H1 (cell line): ENCODE data around the gene SETD1B. TPM values are rescaled to one million over a fixed set of nuclear protein-coding genes. Genes with fewer than 3 reads are reported as not detected.

Source experiments
- CTCF ChIA-PET: fragments of 300-600 bp; sonication (Branson Sonifier 250); formaldehyde crosslinking; loops from one replicate; lab custom pipeline; 2021; ENCODE audit not compliant: partially characterized antibody; lab: Charles Lee
- POLR2A ChIA-PET: fragments of 300-600 bp; sonication (Branson Sonifier 250); formaldehyde crosslinking; loops from one replicate; lab custom pipeline; 2021; ENCODE audit warnings: inconsistent platforms; ENCODE audit not compliant: partially characterized antibody; lab: Charles Lee
- DNase-seq, 2 experiments: peaks; one replicate each; pipeline versions ENCODE4 v3.0.0 to v3.0.0-alpha.2; 2010 to 2022; ENCODE audit warnings: low spot score in 2 of 2, low read depth in 1 of 2, mixed read lengths in 1 of 2
- FAIRE-seq: peaks from 2 replicates; lab custom pipeline; 2011; peaks lifted over from hg19 to GRCh38; lab: Jason Lieb, UNC
- H2AFZ ChIP-seq: 2 replicates; pipeline ENCODE4 v1.8.1; 2012; ENCODE audit warnings: low read length, inconsistent platforms
- H2AK5ac ChIP-seq: 2 replicates; pipeline ENCODE4 v1.6.1; 2013; ENCODE audit warnings: low read depth, low read length
- H2BK120ac ChIP-seq: replicated peaks from 2 replicates; pipeline ENCODE3; 2013; ENCODE audit warnings: low read depth, low read length, inconsistent platforms
- H2BK12ac ChIP-seq: 2 replicates; pipeline ENCODE4 v1.6.1; 2013; ENCODE audit warnings: low read depth, low read length
- H2BK15ac ChIP-seq: 2 replicates; pipeline ENCODE4 v1.6.1; 2013; ENCODE audit warnings: low read length
- H2BK20ac ChIP-seq: 2 replicates; pipeline ENCODE4 v1.6.1; 2013; ENCODE audit warnings: low read length
- H2BK5ac ChIP-seq: 2 replicates; pipeline ENCODE4 v1.6.1; 2013; ENCODE audit warnings: low read depth, low read length
- H3K14ac ChIP-seq: 2 replicates; pipeline ENCODE4 v1.6.1; 2013; ENCODE audit warnings: inconsistent platforms; ENCODE audit not compliant: insufficient read length
- H3K18ac ChIP-seq: 2 replicates; pipeline ENCODE4 v1.6.1; 2013; ENCODE audit warnings: low read length; ENCODE audit errors: extremely low read depth
- H3K23ac ChIP-seq: 2 replicates; pipeline ENCODE4 v1.6.1; 2013; ENCODE audit warnings: inconsistent platforms; ENCODE audit not compliant: insufficient read length
- H3K23me2 ChIP-seq: 2 replicates; pipeline ENCODE4 v1.6.1; 2013; ENCODE audit warnings: low read depth, low read length
- H3K27ac ChIP-seq: 2 replicates; pipeline ENCODE4 v1.6.1; 2011; ENCODE audit warnings: low read depth, low read length, inconsistent platforms
- H3K27me3 ChIP-seq, 4 experiments: replicated peaks in 1 of 4; 1 replicate in 1 of 4; 2 replicates in 3 of 4; pipeline versions ENCODE4 v1.6.1 to v1.8.1; 2011 to 2013; ENCODE audit warnings: low read length in 3 of 4, mild to moderate bottlenecking in 3 of 4, inconsistent platforms in 2 of 4, mixed read lengths in 2 of 4, moderate library complexity in 1 of 4; ENCODE audit not compliant: control insufficient read depth in 3 of 4, insufficient read depth in 3 of 4; ENCODE audit errors: extremely low read depth in 1 of 4
- H3K36me3 ChIP-seq, 4 experiments: 2 replicates each; pipeline versions ENCODE4 v1.6.1 to v1.8.1; 2011 to 2013; ENCODE audit warnings: mild to moderate bottlenecking in 4 of 4, low read length in 3 of 4, moderate library complexity in 2 of 4, control low read depth in 1 of 4, inconsistent platforms in 1 of 4; ENCODE audit not compliant: insufficient read depth in 4 of 4, control insufficient read depth in 2 of 4
- H3K4ac ChIP-seq: replicated peaks from 2 replicates; pipeline ENCODE3; 2013; ENCODE audit warnings: low read length, low read depth, mixed read lengths, inconsistent platforms; ENCODE audit not compliant: insufficient read length
- H3K4me1 ChIP-seq, 4 experiments: replicated peaks in 1 of 4; 1 replicate in 1 of 4; 2 replicates in 3 of 4; pipeline versions ENCODE4 v1.6.1 to v1.8.1; 2011 to 2013; ENCODE audit warnings: low read length in 3 of 4, inconsistent platforms in 2 of 4, mixed read lengths in 1 of 4; ENCODE audit not compliant: insufficient read depth in 4 of 4, control insufficient read depth in 3 of 4
- H3K4me2 ChIP-seq, 2 experiments: 2 replicates each; pipeline versions ENCODE4 v1.6.1 to v1.8.1; 2011 to 2013; ENCODE audit warnings: low read depth in 2 of 2, low read length in 2 of 2, control low read depth in 1 of 2, inconsistent platforms in 1 of 2, mild to moderate bottlenecking in 1 of 2; ENCODE audit not compliant: insufficient read depth in 1 of 2
- H3K4me3 ChIP-seq, 4 experiments: fragments of 200-600, 300-600 bp in 1 of 4; sonication (generic), shearing (Covaris generic), sonication (Bioruptor Twin) in 1 of 4; 2 replicates each; pipeline versions ENCODE4 v1.5.1 to v1.8.1; 2011 to 2016; ENCODE audit warnings: low read length in 4 of 4, low read depth in 3 of 4, control low read depth in 2 of 4, inconsistent platforms in 2 of 4, mild to moderate bottlenecking in 2 of 4, mixed read lengths in 1 of 4, moderate library complexity in 1 of 4; ENCODE audit not compliant: insufficient read depth in 2 of 4; ENCODE audit errors: extremely low read depth in 1 of 4
- H3K56ac ChIP-seq: replicated peaks from 2 replicates; pipeline ENCODE3; 2013; ENCODE audit warnings: low read depth, mild to moderate bottlenecking, mixed read lengths, low read length, inconsistent platforms; ENCODE audit not compliant: insufficient read length
- H3K79me1 ChIP-seq: 2 replicates; pipeline ENCODE4 v1.6.1; 2013; ENCODE audit warnings: low read depth, low read length, control low read depth
- H3K79me2 ChIP-seq, 2 experiments: 2 replicates each; pipeline versions ENCODE4 v1.6.1 to v1.8.1; 2012 to 2013; ENCODE audit warnings: low read length in 2 of 2, mild to moderate bottlenecking in 2 of 2, inconsistent platforms in 1 of 2; ENCODE audit not compliant: insufficient read depth in 2 of 2, control insufficient read depth in 1 of 2
- H3K9ac ChIP-seq, 4 experiments: replicated peaks in 1 of 4; 1 replicate in 1 of 4; 2 replicates in 3 of 4; pipeline versions ENCODE4 v1.6.1 to v1.8.1; 2011 to 2013; ENCODE audit warnings: low read depth in 3 of 4, low read length in 3 of 4, control low read depth in 2 of 4, mild to moderate bottlenecking in 2 of 4, moderate library complexity in 2 of 4, inconsistent platforms in 1 of 4; ENCODE audit errors: extremely low read depth in 1 of 4
- H3K9me3 ChIP-seq, 2 experiments: 2 replicates each; pipeline versions ENCODE4 v1.6.1 to v1.8.1; 2012 to 2013; ENCODE audit warnings: mild to moderate bottlenecking in 2 of 2, moderate library complexity in 2 of 2, control low read depth in 1 of 2, inconsistent platforms in 1 of 2, low read depth in 1 of 2, low read length in 1 of 2, mixed read lengths in 1 of 2; ENCODE audit not compliant: insufficient read depth in 2 of 2
- H4K20me1 ChIP-seq, 2 experiments: replicated peaks in 1 of 2; 2 replicates each; pipeline versions ENCODE3 to v1.8.1; 2011 to 2013; ENCODE audit warnings: inconsistent platforms in 2 of 2, low read length in 2 of 2, mild to moderate bottlenecking in 1 of 2; ENCODE audit not compliant: insufficient read depth in 2 of 2, control insufficient read depth in 1 of 2
- H4K5ac ChIP-seq: 2 replicates; pipeline ENCODE4 v1.6.1; 2013; ENCODE audit warnings: low read length, low read depth, mixed read lengths, inconsistent platforms; ENCODE audit not compliant: insufficient read length
- H4K8ac ChIP-seq: 2 replicates; pipeline ENCODE4 v1.8.0; 2013; ENCODE audit warnings: mild to moderate bottlenecking, moderate library complexity, low read length, inconsistent platforms; ENCODE audit not compliant: insufficient read depth; ENCODE audit errors: extremely low read depth
- H4K91ac ChIP-seq: replicated peaks from 2 replicates; pipeline ENCODE3; 2013; ENCODE audit warnings: low read length, mixed read lengths, inconsistent platforms; ENCODE audit not compliant: insufficient read length
- BCL11A ChIP-seq, 2 experiments: IDR thresholded peaks; one replicate each; pipeline ENCODE4 v1.6.1; 2011; ENCODE audit warnings: low read depth in 2 of 2, low read length in 2 of 2, mild to moderate bottlenecking in 2 of 2
- CBX5 ChIP-seq: fragments of 300-800, 300-1000 bp; sonication (generic); IDR thresholded peaks from 2 replicates; pipeline ENCODE4 v1.7.1; 2016; ENCODE audit warnings: antibody characterized with exemption, low read length, low read depth
- HDAC2 ChIP-seq, 2 experiments: fragments of 300-600 bp in 1 of 2; sonication (generic) in 1 of 2; IDR thresholded peaks; 2 replicates each; pipeline ENCODE4 v1.6.1; 2011 to 2012; ENCODE audit warnings: low read depth in 2 of 2, low read length in 2 of 2, mild to moderate bottlenecking in 2 of 2, moderate library complexity in 2 of 2, borderline replicate concordance in 1 of 2, inconsistent platforms in 1 of 2
- KDM1A ChIP-seq: fragments of 200-600, 300-600 bp; sonication (generic); IDR thresholded peaks from 2 replicates; pipeline ENCODE4 v1.7.1; 2016; ENCODE audit warnings: mild to moderate bottlenecking, low read length, borderline replicate concordance
- KDM5A ChIP-seq: fragments of 200-600 bp; IDR thresholded peaks from 2 replicates; pipeline ENCODE4 v1.7.1; 2012; ENCODE audit warnings: mild to moderate bottlenecking, low read length, inconsistent platforms, mixed read lengths
- PHF8 ChIP-seq: fragments of 200-600 bp; sonication (generic); conservative IDR thresholded peaks from 2 replicates; pipeline ENCODE4 v1.7.1; 2012; ENCODE audit warnings: low read depth, mild to moderate bottlenecking, inconsistent platforms, low read length, moderate library complexity
- RAD21 ChIP-seq, 2 experiments: IDR thresholded peaks in 1 of 2; conservative IDR thresholded peaks in 1 of 2; 2 replicates each; pipeline ENCODE4 v1.6.1; 2011; ENCODE audit warnings: low read depth in 2 of 2, low read length in 2 of 2, improper control_type of control experiment in 1 of 2, inconsistent platforms in 1 of 2, mild to moderate bottlenecking in 1 of 2, moderate library complexity in 1 of 2
- RNF2 ChIP-seq: fragments of 200-900, 300-1000 bp; sonication (generic); IDR thresholded peaks from 2 replicates; pipeline ENCODE4 v1.7.1; 2016; ENCODE audit warnings: borderline replicate concordance, low read depth, mild to moderate bottlenecking, antibody characterized with exemption, low read length; ENCODE audit not compliant: poor library complexity, severe bottlenecking; ENCODE audit errors: missing control alignments
- SAP30 ChIP-seq: fragments of 300-600 bp; sonication (generic); IDR thresholded peaks from 2 replicates; pipeline ENCODE4 v1.7.1; 2012; ENCODE audit warnings: low read length, moderate library complexity, mild to moderate bottlenecking, inconsistent platforms; ENCODE audit not compliant: insufficient read depth, insufficient replicate concordance
- SRF ChIP-seq: IDR thresholded peaks from 2 replicates; pipeline ENCODE4 v1.6.1; 2011; ENCODE audit warnings: mild to moderate bottlenecking, low read depth, low read length, moderate library complexity
- TCF12 ChIP-seq: IDR thresholded peaks from 2 replicates; pipeline ENCODE4 v1.6.1; 2011; ENCODE audit warnings: low read depth, mild to moderate bottlenecking, low read length
- WGBS, 2 experiments: shearing (Covaris generic) in 1 of 2; methylation state at CpG; one replicate each; pipeline versions ENCODE4 v1.1.6 to v1.1.7; 2013 to 2015; ENCODE audit warnings: low lambda C conversion rate in 2 of 2, mixed read lengths in 2 of 2, inconsistent platforms in 1 of 2, low coverage in 1 of 2, missing lambda C conversion rate in 1 of 2; ENCODE audit not compliant: insufficient replicate concordance in 2 of 2, insufficient coverage in 1 of 2, insufficient read length in 1 of 2; ENCODE audit errors: extremely low coverage in 1 of 2, missing lambda C conversion rate in 1 of 2; 5-methylcytosine and 5-hydroxymethylcytosine counted together
- polyA plus RNA-seq, 7 experiments: library from polyadenylated mRNA; depleted of rRNA in 3 of 7; stranded (reverse) in 5 of 7; unstranded in 2 of 7; fragments of >200 nt in 5 of 7; fragments of 200-250 nt in 2 of 7; gene quantifications; 1 replicate in 5 of 7; 2 replicates in 1 of 7; 4 replicates in 1 of 7; pipeline versions ENCODE4 v1.2.1 to v1.2.3, GENCODE V29; 2011 to 2013; ENCODE audit warnings: missing spikeins in 2 of 7, mixed read lengths in 2 of 7
- total RNA-seq: library from RNA; stranded (reverse); fragmentation: NEBNext Ultra II Directional; extraction: Animal tissue kit (Norgen Biotek cat#: 25700); gene quantifications from 2 replicates; pipeline ENCODE4 v1.2.1, GENCODE V29; 2021
- TF ChIP-seq, protein P1 (sequence below): IDR thresholded peaks from 2 replicates; pipeline ENCODE4 v1.6.1; 2011; ENCODE audit warnings: low read length, improper control_type of control experiment

Gene SETD1B
- total and polyA plus RNA-seq, 2 of the 8 experiments (the other 6 are each of a cell fraction or from before 2014, with no cell fraction given), result 1.3 to 17.7 TPM

- H2BK5ac ChIP-seq, result no peak overlapping the region
- no peak overlapping the region for H3K23ac ChIP-seq
- H3K4me1 ChIP-seq, result no peaks in the 10 kb centered on the region
- no peak overlapping the region for H3K56ac ChIP-seq
- no peaks in the 10 kb centered on the region for H3K27me3 ChIP-seq
- DNase-seq (no peak), FAIRE-seq (no peak)
- peaks cover 3 to 39% (median 14%) of the 10 kb centered on the region in 4 experiments; a peak in 7 of 8 replicates for H3K36me3 ChIP-seq
- no peak overlapping the region for H3K27ac ChIP-seq
- no peaks in the 10 kb centered on the region for H3K23me2 ChIP-seq
- H4K20me1 ChIP-seq, result peaks cover 0 to 5% of the 10 kb centered on the region in 2 experiments
- H2BK20ac ChIP-seq, result no peak overlapping the region
- no peaks in the 10 kb centered on the region for H3K9me3 ChIP-seq
- WGBS, 2 experiments, result 87% methylated on average over 9 of the region's 23 CpGs; no CpG with 5 or more reads in 1 of the 2 experiments
- H2BK12ac ChIP-seq, result no peak overlapping the region
- POLR2A ChIA-PET, result interaction anchor here (0.6 kb wide), 1 partner anchor 34 kb away, joined by 3 read pairs; no protein-coding TSS in a partner anchor
- no peak overlapping the region for H3K4me3 ChIP-seq
- H3K79me2 ChIP-seq, result no peaks in the 10 kb centered on the region
- H3K9ac ChIP-seq, result no peak overlapping the region
- H3K14ac ChIP-seq, result no peak overlapping the region
- H2BK120ac ChIP-seq, result no peak overlapping the region
- H3K4ac ChIP-seq, result no peak overlapping the region
- no peak overlapping the region for H3K18ac ChIP-seq
- no peak overlapping the region for H4K5ac ChIP-seq
- no peak overlapping the region for H2AK5ac ChIP-seq
- no peaks in the 10 kb centered on the region for H3K79me1 ChIP-seq
- CTCF ChIA-PET, result no interaction called here
- H2BK15ac ChIP-seq, result no peak overlapping the region
- no peak overlapping the region for H3K4me2 ChIP-seq
- no peak overlapping the region for H4K8ac ChIP-seq
- no peak overlapping the region for H2AFZ ChIP-seq
- no peak overlapping the region for H4K91ac ChIP-seq
- TF ChIP-seq HDAC2 (IDR thresholded peaks at IDR 0.05; ENCODE audit: borderline replicate concordance in 1 of 2, low read depth in 2 of 2, low read length in 2 of 2) (no peak), CBX5 (no peak), SAP30 (no peak), BCL11A (IDR thresholded peaks at IDR 0.05; ENCODE audit: low read depth in 2 of 2, low read length in 2 of 2) (no peak), KDM5A (no peak), RNF2 (no peak), TCF12 (no peak), KDM1A (no peak), RAD21 (IDR thresholded peaks at IDR 0.05 in 1 of 2, conservative IDR thresholded peaks at IDR 0.05 in 1 of 2; ENCODE audit: low read depth in 2 of 2, low read length in 2 of 2) (no peak), PHF8 (no peak), SRF (no peak)
- TF ChIP-seq, protein P1, sequence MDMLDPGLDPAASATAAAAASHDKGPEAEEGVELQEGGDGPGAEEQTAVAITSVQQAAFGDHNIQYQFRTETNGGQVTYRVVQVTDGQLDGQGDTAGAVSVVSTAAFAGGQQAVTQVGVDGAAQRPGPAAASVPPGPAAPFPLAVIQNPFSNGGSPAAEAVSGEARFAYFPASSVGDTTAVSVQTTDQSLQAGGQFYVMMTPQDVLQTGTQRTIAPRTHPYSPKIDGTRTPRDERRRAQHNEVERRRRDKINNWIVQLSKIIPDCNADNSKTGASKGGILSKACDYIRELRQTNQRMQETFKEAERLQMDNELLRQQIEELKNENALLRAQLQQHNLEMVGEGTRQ, result no peak
These were observed 26.3 kb downstream of the SETD1B start for GRCh38 chr12:121830134-121830533.
